MM.1S (cell line): ENCODE measurements around the gene ARAP2.

Experiments
- DNase-seq: peaks from one replicate; pipeline ENCODE4 v3.0.0-alpha.2; 2015
- H2AFZ ChIP-seq: fragments of 300-600 bp; sonication (generic); 2 replicates; pipeline ENCODE4 v1.6.0; 2016; ENCODE audit warnings: antibody characterized with exemption, low read length
- H3F3A ChIP-seq: fragments of 300-600 bp; sonication (generic); 2 replicates; pipeline ENCODE4 v1.6.1; 2016; ENCODE audit warnings: mild to moderate bottlenecking, antibody characterized with exemption, low read length, moderate library complexity, mixed read lengths; ENCODE audit not compliant: insufficient read depth
- H3K27ac ChIP-seq: fragments of 300-600 bp; sonication (generic); 2 replicates; pipeline ENCODE4 v1.5.1; 2016; ENCODE audit warnings: mild to moderate bottlenecking, low read length
- H3K27me3 ChIP-seq: fragments of 300-600 bp; sonication (generic); replicated peaks from 2 replicates; pipeline ENCODE4 v1.6.0; 2016; ENCODE audit warnings: low read length; ENCODE audit not compliant: insufficient read depth
- H3K36me3 ChIP-seq: fragments of 300-600 bp; sonication (generic); replicated peaks from 2 replicates; pipeline ENCODE4 v1.6.1; 2016; ENCODE audit warnings: mild to moderate bottlenecking, low read length, mixed read lengths; ENCODE audit not compliant: insufficient read depth
- H3K4me1 ChIP-seq: fragments of 300-600 bp; sonication (generic); 2 replicates; pipeline ENCODE4 v1.6.1; 2016; ENCODE audit warnings: low read length, mixed read lengths
- H3K4me2 ChIP-seq: fragments of 300-600 bp; sonication (generic); 2 replicates; pipeline ENCODE4 v1.6.0; 2016; ENCODE audit warnings: low read depth, low read length
- H3K4me3 ChIP-seq: fragments of 300-600 bp; sonication (generic); 2 replicates; pipeline ENCODE4 v1.5.1; 2016; ENCODE audit warnings: low read length, mixed read lengths
- H3K79me2 ChIP-seq: fragments of 300-600 bp; sonication (generic); 2 replicates; pipeline ENCODE4 v1.6.1; 2016; ENCODE audit warnings: mixed run types, low read length, mixed read lengths
- H3K9ac ChIP-seq: fragments of 300-600 bp; sonication (generic); 2 replicates; pipeline ENCODE4 v1.6.1; 2016; ENCODE audit warnings: low read length, mixed read lengths
- H3K9me2 ChIP-seq: fragments of 300-600 bp; sonication (generic); replicated peaks from 2 replicates; pipeline ENCODE4 v1.6.1; 2016; ENCODE audit warnings: mild to moderate bottlenecking, low read length, mixed read lengths; ENCODE audit not compliant: insufficient read depth
- H3K9me3 ChIP-seq: fragments of 300-600 bp; sonication (generic); replicated peaks from 2 replicates; pipeline ENCODE4 v1.6.1; 2016; ENCODE audit warnings: mild to moderate bottlenecking, low read length, mixed read lengths; ENCODE audit not compliant: insufficient read depth
- H4K20me1 ChIP-seq: fragments of 300-600 bp; sonication (generic); 2 replicates; pipeline ENCODE4 v1.6.1; 2016; ENCODE audit warnings: mild to moderate bottlenecking, low read length, moderate library complexity, mixed read lengths; ENCODE audit not compliant: insufficient read depth
- EZH2 ChIP-seq: fragments of 300-600 bp; sonication (generic); optimal IDR thresholded peaks from 2 replicates; pipeline ENCODE3; 2017; ENCODE audit warnings: low read depth, mild to moderate bottlenecking, antibody characterized with exemption, low read length, mixed read lengths
- EZH2phosphoT487 ChIP-seq: fragments of 300-600 bp; sonication (generic); IDR thresholded peaks from 2 replicates; pipeline ENCODE4 v1.6.1; 2018; ENCODE audit warnings: antibody characterized with exemption, low read length
- TF ChIP-seq, protein P1 (sequence below): fragments of 300-600 bp; sonication (generic); IDR thresholded peaks from 2 replicates; pipeline ENCODE4 v1.5.1; 2016; ENCODE audit warnings: antibody characterized with exemption, low read length, mixed read lengths

The ARAP2 gene

DNA sequence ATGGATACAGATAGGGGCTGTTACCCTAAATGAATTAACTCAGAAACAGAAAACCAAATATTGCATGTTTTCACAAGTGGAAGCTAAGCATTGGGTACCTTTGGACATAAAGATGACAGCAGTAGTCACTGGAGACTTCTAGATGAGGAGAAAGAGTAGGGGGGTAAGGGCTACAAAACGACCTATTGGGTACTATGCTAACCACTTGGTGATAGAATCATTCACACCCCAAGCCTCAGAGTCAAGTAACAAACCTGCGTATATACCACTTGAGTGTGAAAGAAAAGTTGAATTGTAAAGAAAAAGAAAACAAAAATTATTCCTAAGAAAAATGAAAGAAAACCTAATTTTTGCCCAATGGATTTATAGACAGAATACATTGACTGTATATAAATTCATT lies 7.7 kb upstream of the ARAP2 start:
- TF ChIP-seq, protein P1, sequence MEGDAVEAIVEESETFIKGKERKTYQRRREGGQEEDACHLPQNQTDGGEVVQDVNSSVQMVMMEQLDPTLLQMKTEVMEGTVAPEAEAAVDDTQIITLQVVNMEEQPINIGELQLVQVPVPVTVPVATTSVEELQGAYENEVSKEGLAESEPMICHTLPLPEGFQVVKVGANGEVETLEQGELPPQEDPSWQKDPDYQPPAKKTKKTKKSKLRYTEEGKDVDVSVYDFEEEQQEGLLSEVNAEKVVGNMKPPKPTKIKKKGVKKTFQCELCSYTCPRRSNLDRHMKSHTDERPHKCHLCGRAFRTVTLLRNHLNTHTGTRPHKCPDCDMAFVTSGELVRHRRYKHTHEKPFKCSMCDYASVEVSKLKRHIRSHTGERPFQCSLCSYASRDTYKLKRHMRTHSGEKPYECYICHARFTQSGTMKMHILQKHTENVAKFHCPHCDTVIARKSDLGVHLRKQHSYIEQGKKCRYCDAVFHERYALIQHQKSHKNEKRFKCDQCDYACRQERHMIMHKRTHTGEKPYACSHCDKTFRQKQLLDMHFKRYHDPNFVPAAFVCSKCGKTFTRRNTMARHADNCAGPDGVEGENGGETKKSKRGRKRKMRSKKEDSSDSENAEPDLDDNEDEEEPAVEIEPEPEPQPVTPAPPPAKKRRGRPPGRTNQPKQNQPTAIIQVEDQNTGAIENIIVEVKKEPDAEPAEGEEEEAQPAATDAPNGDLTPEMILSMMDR = no peak
- no peak for TF ChIP-seq EZH2phosphoT487
- TF ChIP-seq EZH2 = no peak
- H3K9me3 ChIP-seq = no peaks in the 10 kb centered on the region
- no peak for DNase-seq
- no peaks in the 10 kb centered on the region for H3K36me3 ChIP-seq
- no peaks in the 10 kb centered on the region for H3K79me2 ChIP-seq
- no peaks in the 10 kb centered on the region for H3F3A ChIP-seq
- 0 out of 2 replicates have a peak, but pooled peaks cover 3% of the 10 kb centered on the region for H3K4me1 ChIP-seq
- no peak overlapping the region for H3K9ac ChIP-seq
- H2AFZ ChIP-seq = no peak overlapping the region
- no peak overlapping the region for H3K4me3 ChIP-seq
- H3K4me2 ChIP-seq = no peak overlapping the region
- H4K20me1 ChIP-seq = no peaks in the 10 kb centered on the region
- H3K9me2 ChIP-seq = no peaks in the 10 kb centered on the region
- no peaks in the 10 kb centered on the region for H3K27me3 ChIP-seq
- H3K27ac ChIP-seq = no peak overlapping the region

DNA sequence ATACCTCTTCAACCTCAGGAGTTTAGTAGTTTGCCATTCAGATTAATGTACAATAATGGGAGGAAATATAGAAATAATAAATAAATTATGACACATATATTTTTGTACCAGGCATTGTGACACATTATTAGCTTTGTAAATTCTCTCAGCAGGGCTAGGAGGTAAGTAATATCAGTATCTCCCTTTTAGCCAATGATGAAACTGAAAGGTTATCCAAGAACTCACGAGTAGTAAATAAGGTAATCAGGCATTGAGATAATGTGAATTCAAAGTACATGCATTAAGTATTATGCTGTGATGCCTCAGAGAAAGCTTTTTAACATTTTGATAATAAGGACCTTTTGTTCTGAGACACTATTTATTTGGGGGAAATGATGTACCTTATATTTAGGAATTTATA lies 5.3 kb upstream of the ARAP2 start:
- no peaks in the 10 kb centered on the region for H3K79me2 ChIP-seq

DNA sequence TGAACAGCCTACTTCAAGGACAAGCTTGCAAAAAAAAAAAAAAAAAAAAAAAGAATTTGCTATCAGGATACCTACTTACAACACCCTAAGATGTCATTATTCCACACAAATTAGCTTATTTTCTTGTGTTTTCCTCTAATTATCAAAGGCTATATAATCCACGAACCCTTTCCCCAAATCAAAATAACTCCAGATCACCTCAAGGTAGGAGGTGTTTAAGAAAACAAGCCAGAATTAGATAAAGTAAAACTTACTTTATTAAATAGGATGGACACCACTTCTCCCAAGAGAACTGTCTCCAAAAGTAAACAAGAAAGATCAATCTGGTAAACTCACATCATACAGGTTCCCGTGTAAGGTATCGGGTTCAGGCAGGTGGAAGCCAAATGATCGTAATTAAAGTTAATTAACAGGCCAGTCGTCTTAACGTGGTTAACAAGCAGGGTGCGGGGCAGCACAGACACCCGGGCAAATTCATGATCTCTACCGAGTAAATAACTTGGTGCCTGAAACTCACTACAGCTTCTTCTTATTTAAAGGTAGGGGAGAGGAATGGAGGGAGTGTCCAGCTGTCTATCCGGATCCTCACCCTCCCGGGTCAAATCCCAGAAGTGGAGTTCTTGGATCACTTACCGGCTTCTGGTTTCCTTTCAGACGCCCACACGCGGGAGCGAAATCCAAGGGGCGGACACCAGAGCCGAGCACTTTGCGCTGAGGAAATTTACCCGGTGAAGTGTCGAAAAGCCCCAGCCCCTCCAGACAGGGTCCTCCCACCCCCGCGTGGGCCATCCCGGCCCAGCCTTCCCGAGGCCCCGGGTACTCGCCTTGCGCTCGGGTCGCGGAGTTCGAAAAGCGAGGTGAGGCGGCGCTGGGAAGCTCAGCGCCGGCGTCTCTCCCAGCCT lies 708 bp downstream of the ARAP2 start:
- peaks cover 16% of the 10 kb centered on the region for H3F3A ChIP-seq
- H2AFZ ChIP-seq = peak overlapping the region; percentile 85
- no peaks in the 10 kb centered on the region for H3K27me3 ChIP-seq
- H4K20me1 ChIP-seq = no peaks in the 10 kb centered on the region
- no peaks in the 10 kb centered on the region for H3K9me2 ChIP-seq
- peak overlapping the region; percentile 77 for H3K9ac ChIP-seq
- no peaks in the 10 kb centered on the region for H3K36me3 ChIP-seq
- peak overlapping the region; percentile 57; the same call in 1 of the 2 replicates for H3K27ac ChIP-seq
- DNase-seq = peak; percentile 37
- H3K9me3 ChIP-seq = no peaks in the 10 kb centered on the region
- peak overlapping the region; percentile 80 for H3K4me3 ChIP-seq
- TF ChIP-seq EZH2 (no peak), EZH2phosphoT487 (no peak)
- TF ChIP-seq, protein P1 = no peak
- H3K4me1 ChIP-seq = peaks cover 20% of the 10 kb centered on the region
- H3K4me2 ChIP-seq = peak overlapping the region; percentile 73
- peaks cover 37% of the 10 kb centered on the region for H3K79me2 ChIP-seq

More for the DNA sequence above, 5.3 kb upstream of the ARAP2 start:
- no peak for DNase-seq
- Histone ChIP-seq H3K36me3 (no peaks in the 10 kb centered on the region), H3F3A (peaks cover 2% of the 10 kb centered on the region; the same call in 1 of the 2 replicates), H3K4me1 (no peaks in the 10 kb centered on the region), H3K27me3 (no peaks in the 10 kb centered on the region), H3K4me2 (no peak overlapping the region), H3K9me3 (no peaks in the 10 kb centered on the region), H4K20me1 (no peaks in the 10 kb centered on the region), H3K9me2 (no peaks in the 10 kb centered on the region), H3K4me3 (no peak overlapping the region), H3K27ac (no peak overlapping the region), H2AFZ (no peak overlapping the region), H3K9ac (no peak overlapping the region)
- TF ChIP-seq EZH2phosphoT487 (no peak), EZH2 (no peak)
- TF ChIP-seq, protein P1 = no peak
